Progenitor cell of endocrine pancreas (in vitro differentiated cells): ENCODE data around the gene FUT8. TPM values are rescaled to one million over a fixed set of nuclear protein-coding genes. Genes with fewer than 3 reads are reported as not detected.

ENCODE experiments used
- DNase-seq: peaks from one replicate; pipeline ENCODE4 v3.0.0; 2021; ENCODE audit warnings: low spot score; ENCODE audit not compliant: unreplicated experiment
- H3K27ac Mint-ChIP-seq: 2 replicates; pipeline ENCODE4 v1.8.0; 2021; ENCODE audit warnings: mild to moderate bottlenecking, moderate library complexity, mixed read lengths
- H3K27me3 Mint-ChIP-seq: 2 replicates; pipeline ENCODE4 v1.8.0; 2021; ENCODE audit warnings: mixed read lengths
- H3K36me3 Mint-ChIP-seq: 2 replicates; pipeline ENCODE4 v1.8.0; 2022; ENCODE audit warnings: mixed read lengths; ENCODE audit not compliant: insufficient read depth
- H3K4me1 Mint-ChIP-seq: 2 replicates; pipeline ENCODE4 v1.8.0; 2021; ENCODE audit warnings: low read depth, mixed read lengths
- H3K4me3 Mint-ChIP-seq: 2 replicates; pipeline ENCODE4 v1.8.0; 2021; ENCODE audit warnings: low read depth, mild to moderate bottlenecking, moderate library complexity, mixed read lengths
- H3K9me3 Mint-ChIP-seq: 2 replicates; pipeline ENCODE4 v1.8.0; 2021; ENCODE audit warnings: low read depth, mixed read lengths
- CTCF ChIP-seq: fragments of 200-600 bp; sonication (generic); IDR thresholded peaks from one replicate; pipeline ENCODE4 v1.5.0; 2021; ENCODE audit warnings: antibody characterized with exemption, mild to moderate bottlenecking; ENCODE audit not compliant: unreplicated experiment
- microRNA-seq: library from miRNA; unstranded; fragments of <30 nt; microRNA quantifications from one replicate; pipeline ENCODE4 v1.1.0, GENCODE V29; 2020; ENCODE audit warnings: borderline number of aligned reads; ENCODE audit not compliant: unreplicated experiment
- total RNA-seq: library from RNA; stranded (reverse); gene quantifications from 2 replicates; pipeline ENCODE4 v1.2.1, GENCODE V29; 2021

Gene FUT8
- total RNA-seq, 1 donor from 2014 or later, result 38.8 TPM

GRCh38 chr14:65791191-65791981 is 378.9 kb downstream of the FUT8 start:
- DNase-seq, result no peak
- H3K27ac Mint-ChIP-seq, result no peak overlapping the region
- no peak overlapping the region for H3K4me3 Mint-ChIP-seq
- peaks cover 9% of the 10 kb centered on the region for H3K27me3 Mint-ChIP-seq
- TF ChIP-seq CTCF, result no peak
- no peaks in the 10 kb centered on the region for H3K9me3 Mint-ChIP-seq
- H3K36me3 Mint-ChIP-seq, result no peaks in the 10 kb centered on the region
- peaks cover 3% of the 10 kb centered on the region for H3K4me1 Mint-ChIP-seq

GRCh38 chr14:65792208-65792905 is 379.8 kb downstream of the FUT8 start:
- Mint-ChIP-seq H3K27me3 (peaks cover 6% of the 10 kb centered on the region), H3K4me1 (peaks cover 3% of the 10 kb centered on the region), H3K4me3 (no peak overlapping the region), H3K9me3 (no peaks in the 10 kb centered on the region), H3K36me3 (no peaks in the 10 kb centered on the region), H3K27ac (no peak overlapping the region)
- no peak for TF ChIP-seq CTCF
- no peak for DNase-seq

Small RNAs within 50 kb of the gene (microRNA-seq; reads per million reads assigned to microRNA genes)
- not detected for gene MIR625
